RWPE2 (cell line): ENCODE measurements around the gene NAA35.

Experiments used
- ATAC-seq: fragments of 200-7000 bp; cut with Tn5 transposase; 3 replicates; pipeline ENCODE4 v1.9.1; 2021; ENCODE audit warnings: low read depth
- DNase-seq: peaks from one replicate; pipeline ENCODE4 v3.0.0-alpha.2; 2020; ENCODE audit warnings: low spot score
- H3K27ac ChIP-seq: fragments of 450-650 bp; 2 replicates; pipeline ENCODE4 v1.5.1; 2017; ENCODE audit warnings: mild to moderate bottlenecking; ENCODE audit not compliant: poor library complexity, severe bottlenecking
- H3K27me3 ChIP-seq: fragments of 250-450 bp; sonication (Bioruptor Pico); 2 replicates; pipeline ENCODE4 v1.5.1; 2021; ENCODE audit warnings: mild to moderate bottlenecking, moderate library complexity; ENCODE audit not compliant: insufficient read depth, poor library complexity, severe bottlenecking
- H3K36me3 ChIP-seq: fragments of 250-450 bp; sonication (Bioruptor Pico); 2 replicates; pipeline ENCODE4 v1.5.1; 2020; ENCODE audit warnings: low read depth, mild to moderate bottlenecking, moderate library complexity
- H3K4me1 ChIP-seq: fragments of 250-450 bp; sonication (Bioruptor Pico); 2 replicates; pipeline ENCODE4 v1.5.1; 2021; ENCODE audit warnings: mild to moderate bottlenecking, moderate library complexity; ENCODE audit not compliant: insufficient read depth, poor library complexity, severe bottlenecking
- H3K4me3 ChIP-seq: fragments of 250-450 bp; sonication (Bioruptor Pico); 2 replicates; pipeline ENCODE4 v1.5.1; 2021; ENCODE audit warnings: mild to moderate bottlenecking, moderate library complexity; ENCODE audit not compliant: severe bottlenecking
- H3K9me3 ChIP-seq: fragments of 250-450 bp; sonication (Bioruptor Pico); 2 replicates; pipeline ENCODE4 v1.5.1; 2021; ENCODE audit warnings: mild to moderate bottlenecking, moderate library complexity; ENCODE audit not compliant: severe bottlenecking
- CTCF ChIP-seq: fragments of 450-650 bp; IDR thresholded peaks from one replicate; pipeline ENCODE4 v1.5.1; 2017; ENCODE audit warnings: mild to moderate bottlenecking, moderate library complexity; ENCODE audit not compliant: poor library complexity, severe bottlenecking

The NAA35 gene

GRCh38 chr9:86021166-86021565 lies 80.2 kb downstream of the NAA35 start:
- Histone ChIP-seq H3K4me3 (no peak overlapping the region), H3K9me3 (no peaks in the 10 kb centered on the region), H3K36me3 (peaks cover 82% of the 10 kb centered on the region), H3K4me1 (no peaks in the 10 kb centered on the region), H3K27ac (no peak overlapping the region), H3K27me3 (no peaks in the 10 kb centered on the region)
- no peak for TF ChIP-seq CTCF
- ATAC-seq (no peak), DNase-seq (no peak)

DNA sequence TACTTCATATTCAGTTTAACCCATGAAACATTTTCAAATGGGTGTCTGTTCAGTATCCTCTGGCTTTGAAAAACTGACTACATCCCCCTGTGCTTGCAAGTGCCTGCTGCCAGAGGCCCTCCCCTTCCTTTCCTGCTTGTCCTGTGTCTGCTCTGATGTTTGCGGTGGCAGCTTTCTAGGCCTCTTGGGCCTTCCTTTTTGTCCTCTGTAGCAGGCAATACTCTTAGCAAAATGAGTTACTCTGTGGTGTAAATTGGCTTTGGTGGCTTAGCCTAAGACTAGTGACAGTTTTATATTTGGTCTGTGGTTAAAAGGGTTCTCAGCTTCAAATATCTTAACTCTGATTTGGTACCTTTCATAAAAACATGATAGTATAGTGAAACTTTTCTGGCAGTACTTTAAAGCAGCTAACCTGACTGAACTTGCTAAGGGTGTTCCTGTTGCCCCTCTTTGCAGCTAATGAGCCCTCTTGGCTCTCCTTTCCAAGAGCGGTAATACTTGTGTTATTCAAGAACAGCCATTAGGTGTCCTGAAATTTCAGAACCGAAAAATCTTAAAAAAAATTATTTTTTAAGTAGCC lies 81.8 kb downstream of the NAA35 start:
- Histone ChIP-seq H3K4me1 (no peaks in the 10 kb centered on the region), H3K27me3 (no peaks in the 10 kb centered on the region), H3K9me3 (no peaks in the 10 kb centered on the region), H3K27ac (no peak overlapping the region), H3K36me3 (peaks cover 78% of the 10 kb centered on the region), H3K4me3 (no peak overlapping the region)
- ATAC-seq (no peak), DNase-seq (no peak)
- TF ChIP-seq CTCF: no peak

DNA sequence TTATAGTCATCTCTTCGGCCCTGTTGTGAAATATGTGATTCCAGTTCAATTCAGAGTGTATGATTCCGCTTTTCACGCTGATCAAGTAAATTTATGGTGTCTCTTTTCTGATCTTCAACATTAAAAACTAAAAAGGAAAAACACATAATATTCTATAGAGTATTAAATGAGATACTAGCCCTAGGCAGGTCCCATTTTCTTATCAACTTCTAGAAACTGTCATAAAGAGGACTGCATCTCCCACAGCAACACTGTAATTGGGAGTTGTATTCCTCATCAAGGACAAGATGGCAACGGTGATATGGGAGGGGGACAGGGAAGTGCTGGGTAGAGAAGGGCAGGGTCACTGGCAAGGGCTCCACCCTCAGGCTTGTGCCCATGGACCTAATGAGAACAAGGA lies 86.8 kb downstream of the NAA35 start:
- no peaks in the 10 kb centered on the region for H3K4me1 ChIP-seq
- H3K27me3 ChIP-seq: no peaks in the 10 kb centered on the region
- peaks cover 33% of the 10 kb centered on the region for H3K36me3 ChIP-seq
- TF ChIP-seq CTCF: no peak
- H3K27ac ChIP-seq: no peak overlapping the region
- ATAC-seq (no peak), DNase-seq (no peak)
- no peaks in the 10 kb centered on the region for H3K9me3 ChIP-seq
- H3K4me3 ChIP-seq: no peak overlapping the region

DNA sequence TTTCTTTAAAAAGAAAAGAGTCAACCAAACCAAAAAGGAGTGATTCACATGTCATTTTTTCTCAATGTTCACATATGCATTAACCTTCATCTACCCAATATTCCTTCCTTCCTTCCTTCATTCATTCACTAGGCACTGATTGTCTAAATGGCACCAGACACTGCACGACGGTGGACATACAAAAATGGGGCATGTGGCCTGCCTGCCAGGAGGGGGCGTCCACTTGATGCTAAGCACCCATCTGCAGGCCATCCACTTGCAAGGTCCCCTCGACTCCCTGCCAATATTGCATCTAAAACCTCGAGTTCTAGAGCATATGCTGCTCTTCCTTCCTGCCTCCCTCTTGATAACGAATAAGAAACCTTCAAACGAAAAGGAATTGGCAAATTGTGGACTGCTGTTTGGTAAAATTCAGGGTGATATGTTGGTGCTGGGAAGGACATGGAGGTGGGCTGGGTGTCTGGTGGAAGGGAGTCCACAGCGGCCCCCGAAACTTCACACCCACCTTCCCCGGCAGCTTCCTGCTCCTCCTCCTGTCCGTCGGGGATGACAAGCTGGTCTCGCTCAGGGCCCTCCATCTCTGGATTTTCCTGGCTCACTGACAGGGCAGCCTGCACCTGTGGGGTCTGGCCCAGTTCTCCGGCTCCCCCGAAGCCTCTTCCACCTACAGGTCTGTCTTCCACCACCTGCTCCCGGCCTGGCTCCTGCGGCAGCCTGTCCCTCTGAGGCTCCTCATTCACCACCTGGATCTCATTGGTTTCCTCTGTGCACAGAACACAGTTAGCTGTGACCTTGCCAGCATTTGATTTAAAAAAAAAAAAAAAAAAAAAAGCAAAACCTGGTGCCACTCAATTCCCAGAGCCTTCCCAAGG lies 94.2 kb downstream of the NAA35 start:
- TF ChIP-seq CTCF: peak; percentile 48
- DNase-seq (no peak), ATAC-seq (peak; percentile 53; the same call in 2 of the 3 replicates)
- Histone ChIP-seq H3K36me3 (peaks cover 11% of the 10 kb centered on the region), H3K4me3 (no peak overlapping the region), H3K9me3 (no peaks in the 10 kb centered on the region), H3K4me1 (no peaks in the 10 kb centered on the region), H3K27ac (no peak overlapping the region), H3K27me3 (no peaks in the 10 kb centered on the region)
